ENCODE results near the gene LRRC4C.
A peak's percentile ranks its signal among the peaks of the same experiment; 100 is the strongest.

LRRC4C gene

GRCh38 chr11:40328890-40329614 is 1130.4 kb downstream of the LRRC4C start:
- no peak for DNase-seq

GRCh38 chr11:40323241-40323640 is 1136.2 kb downstream of the LRRC4C start:
- no peak for DNase-seq

- no peak for DNase-seq
These were observed 1137.9 kb downstream of the LRRC4C start for GRCh38 chr11:40321537-40321936.

DNA sequence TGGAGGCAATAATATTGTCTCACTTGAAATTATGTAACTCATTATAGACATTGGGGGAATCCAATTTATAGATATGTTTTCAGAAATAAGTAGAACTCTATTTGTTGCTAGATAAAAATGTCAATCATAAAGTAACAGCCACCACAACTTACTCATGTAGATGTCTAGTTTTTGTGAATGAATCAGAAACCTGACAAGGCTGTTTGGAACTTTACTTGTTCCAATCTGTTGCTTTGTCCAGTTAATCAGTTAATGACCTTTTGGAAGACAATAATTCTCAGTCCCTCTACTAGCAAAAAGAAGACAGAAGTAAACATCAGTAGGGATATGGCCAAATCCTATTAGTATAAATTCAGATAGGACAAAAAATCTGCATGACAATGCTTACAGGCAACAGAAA is 1143.3 kb downstream of the LRRC4C start:
- no peak for DNase-seq

DNA sequence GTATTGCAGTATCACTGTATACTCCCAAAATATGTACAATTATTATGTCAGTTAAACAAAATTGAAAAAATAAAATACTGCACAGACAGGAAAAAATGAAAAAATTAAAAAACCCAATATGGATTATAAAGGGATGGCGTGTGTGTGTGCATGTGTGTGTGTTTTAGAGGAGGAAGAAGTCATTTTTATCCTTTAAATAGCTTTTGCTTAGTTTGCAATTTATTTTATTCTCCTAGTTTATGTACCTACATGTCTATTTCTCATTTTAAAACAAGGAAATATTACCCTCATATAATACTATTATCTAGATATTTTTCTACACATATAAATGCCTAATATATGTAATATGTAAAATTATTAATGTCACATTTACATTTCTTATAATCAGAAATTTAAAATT is 1144.3 kb downstream of the LRRC4C start:
- DNase-seq = no peak

DNA sequence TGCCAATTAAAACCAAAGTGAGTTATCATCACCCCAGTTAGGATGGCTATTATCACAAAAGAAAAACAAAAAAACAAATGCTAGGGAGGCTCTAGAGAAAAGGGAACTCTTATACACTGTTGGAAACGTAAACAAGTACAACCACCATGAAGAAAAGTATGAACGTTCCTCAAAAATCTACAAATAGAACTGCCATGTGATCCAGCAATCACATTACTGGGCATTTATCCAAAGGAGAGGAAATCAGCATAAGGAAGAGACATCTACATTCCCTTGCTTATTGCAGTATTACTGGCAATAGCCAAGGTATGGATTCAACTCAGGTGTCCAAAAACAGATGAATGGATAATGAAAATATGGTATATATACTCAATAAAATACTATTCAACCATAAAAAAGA is 1145.1 kb downstream of the LRRC4C start:
- DNase-seq = no peak

- no peak for DNase-seq
These were observed 1152.4 kb downstream of the LRRC4C start for GRCh38 chr11:40306938-40307548.

DNA sequence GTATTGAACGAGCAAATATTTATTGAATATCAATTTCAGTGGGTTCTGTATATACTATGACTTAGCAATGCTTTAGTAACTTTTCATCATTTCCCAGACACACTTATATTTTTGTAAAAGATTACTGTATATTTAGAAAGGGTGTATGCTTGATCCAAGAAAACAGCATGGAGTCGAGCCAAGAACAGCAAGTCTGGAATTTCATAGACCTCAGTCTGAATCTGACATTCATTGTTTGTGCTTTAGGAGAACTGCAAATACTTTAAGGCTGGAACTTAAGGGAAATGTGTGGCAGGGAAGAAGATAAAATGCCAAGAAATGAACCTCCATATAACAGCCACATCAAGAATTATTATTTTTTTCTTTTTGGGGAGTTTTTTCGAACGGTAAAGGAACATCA is 1156.8 kb downstream of the LRRC4C start:
- no peak for DNase-seq

DNA sequence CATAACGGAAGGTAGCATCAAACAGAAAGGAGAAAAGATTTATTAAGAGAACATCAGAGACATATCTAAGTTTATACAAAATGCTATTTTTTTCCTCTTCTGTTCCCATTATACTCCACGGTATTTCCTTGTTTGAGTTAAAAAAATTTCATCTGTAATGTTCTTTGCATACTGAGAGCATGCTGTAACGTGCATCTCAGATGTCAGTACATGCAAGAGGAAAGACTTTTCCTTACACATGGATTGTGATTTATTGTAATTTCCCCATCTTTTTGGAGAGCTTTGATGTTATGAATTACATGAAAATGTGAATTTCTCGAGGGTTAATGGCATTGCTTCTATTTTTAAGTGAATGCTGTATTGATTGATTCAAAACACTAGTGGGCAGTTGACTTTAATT is 1164.0 kb downstream of the LRRC4C start:
- no peak for DNase-seq

DNA sequence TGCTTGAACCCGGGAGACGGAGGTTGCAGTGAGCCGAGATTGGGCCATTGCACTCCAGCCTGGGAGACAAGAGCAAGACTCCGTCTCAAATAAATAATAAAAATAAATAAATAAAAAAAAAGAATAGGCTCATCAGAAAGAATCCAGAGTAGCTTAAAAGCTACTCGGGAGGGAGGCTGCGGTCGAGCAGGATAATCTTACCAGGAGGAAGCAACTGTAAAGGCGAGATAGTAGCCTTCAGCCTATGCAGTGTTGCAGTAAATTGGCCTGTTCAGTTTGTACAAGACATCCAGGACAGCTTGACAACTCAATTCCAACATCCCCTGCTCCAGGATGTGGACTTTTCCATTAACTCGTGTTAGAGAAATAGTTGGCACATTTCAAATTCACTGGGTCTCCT is 1164.7 kb downstream of the LRRC4C start:
- DNase-seq = no peak

GRCh38 chr11:40294349-40294735 is 1165.1 kb downstream of the LRRC4C start:
- no peak for DNase-seq

DNA sequence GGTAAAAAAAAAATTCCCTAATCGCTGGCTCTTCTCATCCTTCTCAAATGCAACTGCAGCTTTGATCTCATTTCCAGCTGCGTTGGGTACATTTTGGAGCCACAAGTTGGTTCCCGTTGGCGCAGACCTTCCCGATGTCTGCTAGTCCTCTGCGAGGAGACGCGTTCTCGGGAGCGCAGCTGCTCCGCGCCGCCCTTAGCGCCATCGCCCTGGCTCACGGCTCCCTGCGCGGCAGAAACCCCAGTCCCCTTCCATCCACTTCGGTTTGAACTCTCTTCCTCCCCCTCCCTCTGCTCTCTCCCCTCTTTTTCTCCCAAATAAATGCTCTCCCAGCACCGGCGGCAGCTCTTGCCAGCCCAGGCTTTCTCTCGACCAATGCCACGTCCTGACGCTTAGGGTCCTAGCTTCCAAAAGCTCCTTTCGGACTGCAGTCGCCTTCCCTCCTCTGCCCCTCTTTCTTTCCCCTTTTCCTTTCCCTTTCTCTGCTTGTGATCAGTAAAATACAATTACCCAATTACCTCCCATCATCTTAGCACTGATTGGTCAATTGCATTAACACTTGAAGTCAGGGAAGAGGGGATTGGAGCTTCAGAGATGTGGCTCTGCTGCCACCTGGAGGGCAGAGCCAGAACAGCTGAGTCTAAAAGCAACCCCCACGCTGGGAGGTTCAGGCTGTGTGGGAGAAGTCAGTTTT is 1165.7 kb downstream of the LRRC4C start:
- DNase-seq = peak; percentile 3

DNA sequence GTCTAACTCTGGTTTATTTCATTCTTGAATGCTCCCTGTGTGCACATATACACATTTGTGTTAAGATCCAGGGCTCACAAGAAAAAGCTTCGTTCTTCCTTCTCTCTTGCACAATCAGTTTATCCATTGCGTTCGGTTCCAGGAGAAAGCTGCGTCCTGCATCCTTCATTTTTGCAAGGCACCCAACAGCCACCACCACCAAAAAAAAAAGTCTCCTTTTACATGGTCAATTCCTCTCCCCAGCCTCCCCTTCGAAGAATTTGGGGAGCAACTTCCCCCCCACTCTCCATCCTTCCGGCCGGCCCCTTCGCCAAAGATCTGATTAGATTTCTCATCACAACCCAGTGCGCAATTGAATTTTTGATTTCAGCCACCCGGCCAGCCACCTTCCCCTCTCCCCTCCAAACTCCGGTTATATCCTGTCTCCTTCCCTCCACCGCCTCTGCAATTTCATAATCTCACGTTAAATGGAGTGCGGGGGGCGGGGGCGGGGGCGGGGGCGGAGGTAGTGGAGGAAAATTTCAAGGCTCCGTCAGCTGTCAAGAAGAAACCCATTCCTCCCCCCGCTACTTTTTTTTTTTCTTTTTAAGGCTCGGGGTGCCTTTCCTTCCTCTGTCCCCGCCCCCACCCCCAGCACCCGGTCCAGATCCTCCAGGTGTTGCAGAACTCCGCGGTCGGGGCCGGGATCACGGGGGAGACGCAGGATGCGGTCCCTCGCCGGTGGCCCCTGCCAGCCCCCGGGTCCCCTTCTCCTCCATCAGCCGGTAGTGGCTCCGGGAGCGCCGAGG is 1166.5 kb downstream of the LRRC4C start:
- DNase-seq = no peak

GRCh38 chr11:40291741-40292140 is 1167.7 kb downstream of the LRRC4C start:
- DNase-seq = no peak

DNA sequence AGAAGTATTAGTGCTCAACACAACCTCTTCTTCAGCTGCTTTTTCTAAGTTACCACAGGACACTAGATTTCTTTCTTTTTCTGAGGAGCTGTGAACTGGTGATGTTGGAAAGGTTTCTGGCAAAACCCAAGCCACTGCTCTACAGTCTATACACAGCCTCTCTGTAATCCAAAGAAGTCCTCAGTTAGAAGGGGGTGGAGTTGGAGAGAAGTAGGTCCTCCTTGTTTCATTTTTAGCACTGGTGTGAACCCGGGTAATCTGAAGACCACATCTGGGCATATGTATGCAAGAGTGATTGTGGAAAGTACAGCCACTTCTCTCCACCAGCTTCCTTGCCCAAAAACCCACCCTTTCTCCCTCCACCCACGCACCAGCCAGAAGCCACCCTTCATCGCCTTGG is 1168.1 kb downstream of the LRRC4C start:
- DNase-seq = no peak

- no peak for DNase-seq
These were observed 1169.3 kb downstream of the LRRC4C start for GRCh38 chr11:40290171-40290631.

DNA sequence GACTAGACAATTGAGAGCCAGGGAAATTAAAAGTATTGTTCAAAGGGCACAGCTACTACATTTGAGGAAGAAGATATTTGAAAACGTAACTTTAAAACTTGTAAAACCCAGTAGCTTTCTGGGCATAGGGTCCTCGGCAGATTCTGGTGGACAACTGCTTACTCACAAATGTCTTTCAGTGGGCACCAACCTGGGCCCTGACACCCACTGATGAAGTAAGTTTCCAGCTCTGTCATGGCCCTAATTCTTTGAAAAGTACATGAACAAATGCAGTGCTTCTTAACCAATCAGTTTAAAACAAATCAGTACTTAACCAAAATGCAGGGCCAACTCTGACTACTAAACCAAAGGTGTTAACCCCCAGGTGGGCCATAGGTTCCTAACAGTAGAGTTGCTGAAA is 1170.1 kb downstream of the LRRC4C start:
- DNase-seq = no peak

GRCh38 chr11:40287916-40288803 is 1171.3 kb downstream of the LRRC4C start:
- no peak for DNase-seq

DNA sequence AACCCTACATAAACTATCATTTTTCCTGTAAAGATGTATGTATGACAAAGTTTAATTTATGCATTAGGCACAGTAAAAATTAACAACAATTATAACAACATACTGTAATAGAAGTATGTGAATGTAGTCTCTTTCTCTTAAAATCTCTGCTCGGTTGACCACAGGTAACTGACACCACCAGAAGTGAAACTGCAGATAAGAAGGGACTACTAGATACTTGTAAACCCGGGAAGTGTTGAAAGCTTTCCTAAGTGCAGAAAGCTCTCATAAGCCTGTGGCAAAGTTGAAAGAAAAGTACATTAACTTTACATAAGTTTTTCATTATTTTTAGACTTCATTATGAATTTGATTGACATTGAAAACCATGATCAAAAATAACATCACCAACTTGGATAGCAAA is 1173.3 kb downstream of the LRRC4C start:
- DNase-seq = no peak

- DNase-seq = no peak
These were observed 1173.9 kb downstream of the LRRC4C start for GRCh38 chr11:40285558-40285957.

GRCh38 chr11:40281052-40281580 is 1178.3 kb downstream of the LRRC4C start:
- no peak for DNase-seq
